Effector memory CD8-positive, alpha-beta T cell (primary cell): Measurements from ENCODE around the gene KLF16.
"Not testable (repeated sequence)": the region's sequence is repeated elsewhere in the genome, so short reads cannot be mapped to it uniquely, and the experiment has no call there.

ENCODE experiments used
- ATAC-seq: fragments of 150-1000 bp; cut with Tn5 transposase; replicated peaks from 2 replicates; pipeline ENCODE4 v1.10.0; 2021; ENCODE audit warnings: mild to moderate bottlenecking, moderate library complexity
- DNase-seq, 3 experiments: peaks; one replicate each; pipeline ENCODE4 v3.0.0; 2021
- H3K27ac Mint-ChIP-seq, 2 donors: one replicate each; pipeline ENCODE4 v1.8.0; 2022; ENCODE audit warnings: mild to moderate bottlenecking in 2 of 2, mixed read lengths in 2 of 2, moderate library complexity in 2 of 2
- H3K27me3 Mint-ChIP-seq, 2 donors: one replicate each; pipeline ENCODE4 v1.8.0; 2022; ENCODE audit warnings: mixed read lengths in 2 of 2
- H3K36me3 Mint-ChIP-seq: one replicate; pipeline ENCODE4 v1.8.0; 2022; ENCODE audit warnings: mild to moderate bottlenecking, moderate library complexity, mixed read lengths; ENCODE audit not compliant: insufficient read depth
- H3K4me1 Mint-ChIP-seq, 2 donors: one replicate each; pipeline ENCODE4 v1.8.0; 2022; ENCODE audit warnings: low read depth in 2 of 2, mixed read lengths in 2 of 2
- H3K4me3 Mint-ChIP-seq, 2 donors: one replicate each; pipeline ENCODE4 v1.8.0; 2022; ENCODE audit warnings: mild to moderate bottlenecking in 2 of 2, mixed read lengths in 2 of 2, moderate library complexity in 2 of 2
- H3K9me3 Mint-ChIP-seq, 2 donors: one replicate each; pipeline ENCODE4 v1.8.0; 2022; ENCODE audit warnings: mixed read lengths in 2 of 2

KLF16 gene

GRCh38 chr19:1901940-1902404 is 38.6 kb upstream of the KLF16 start:
- ATAC-seq, result no peak

GRCh38 chr19:1896508-1896907 is 33.1 kb upstream of the KLF16 start:
- H3K4me3 Mint-ChIP-seq, result peak overlapping the region; percentile 85 to 90
- no peaks in the 10 kb centered on the region for H3K27me3 Mint-ChIP-seq
- H3K4me1 Mint-ChIP-seq, result peaks cover 22 to 26% of the 10 kb centered on the region in 2 donors
- ATAC-seq (no peak), DNase-seq (no peak)
- H3K36me3 Mint-ChIP-seq, result peaks cover 33% of the 10 kb centered on the region
- peak overlapping the region; percentile 93 to 98 for H3K27ac Mint-ChIP-seq
- H3K9me3 Mint-ChIP-seq, result no peaks in the 10 kb centered on the region

More at GRCh38 chr19:1901940-1902404, 38.6 kb upstream of the KLF16 start:
- Mint-ChIP-seq H3K27me3 (no peaks in the 10 kb centered on the region), H3K4me1 (peaks cover 14 to 20% of the 10 kb centered on the region in 2 donors), H3K36me3 (peaks cover 39% of the 10 kb centered on the region), H3K27ac (no peak overlapping the region), H3K9me3 (no peaks in the 10 kb centered on the region), H3K4me3 (no peak overlapping the region)
- no peak for DNase-seq

GRCh38 chr19:1893791-1894190 is 30.4 kb upstream of the KLF16 start:
- H3K36me3 Mint-ChIP-seq, result peaks cover 25% of the 10 kb centered on the region
- ATAC-seq, result no peak
- DNase-seq, result no peak
- H3K4me3 Mint-ChIP-seq, result peak overlapping the region in 1 of 2 donors; percentile 57
- H3K9me3 Mint-ChIP-seq, result no peaks in the 10 kb centered on the region
- H3K27ac Mint-ChIP-seq, result no peak overlapping the region
- H3K4me1 Mint-ChIP-seq, result peaks cover 22 to 29% of the 10 kb centered on the region in 2 donors
- no peaks in the 10 kb centered on the region for H3K27me3 Mint-ChIP-seq

- DNase-seq (no peak), ATAC-seq (no peak)
- Mint-ChIP-seq H3K36me3 (peaks cover 17% of the 10 kb centered on the region), H3K4me3 (no peak overlapping the region), H3K9me3 (no peaks in the 10 kb centered on the region), H3K27me3 (no peaks in the 10 kb centered on the region), H3K27ac (no peak overlapping the region), H3K4me1 (peaks cover 4 to 8% of the 10 kb centered on the region in 2 donors)
Observed at GRCh38 chr19:1889907-1890306, 26.5 kb upstream of the KLF16 start.

- H3K4me3 Mint-ChIP-seq, result no peak overlapping the region
- ATAC-seq (no peak), DNase-seq (no peak)
- peaks cover 13 to 17% of the 10 kb centered on the region in 2 donors for H3K4me1 Mint-ChIP-seq
- H3K27ac Mint-ChIP-seq, result no peak overlapping the region
- no peaks in the 10 kb centered on the region for H3K27me3 Mint-ChIP-seq
- H3K36me3 Mint-ChIP-seq, result peaks cover 29% of the 10 kb centered on the region
- no peaks in the 10 kb centered on the region for H3K9me3 Mint-ChIP-seq
Observed at GRCh38 chr19:1888385-1888784, 25.0 kb upstream of the KLF16 start.

- not testable (repeated sequence) for H3K27me3 Mint-ChIP-seq, H3K27ac Mint-ChIP-seq, ATAC-seq, H3K4me3 Mint-ChIP-seq, DNase-seq, H3K9me3 Mint-ChIP-seq
- Mint-ChIP-seq H3K36me3 (peaks cover 45% of the 10 kb centered on the region), H3K4me1 (peaks cover 29 to 32% of the 10 kb centered on the region in 2 donors)
Observed at GRCh38 chr19:1886360-1886759, 23.0 kb upstream of the KLF16 start.

GRCh38 chr19:1885398-1886119 is 22.2 kb upstream of the KLF16 start, which contains the start of gene ABHD17A:
TSS of gene ABHD17A (minus strand) at chr19:1885496. CDS start at chr19:1881566, 3,930 bp downstream.
- ATAC-seq (peak; percentile 59), DNase-seq (peak; percentile 93 to 94 (median 94))
- H3K36me3 Mint-ChIP-seq, result peaks cover 45% of the 10 kb centered on the region
- H3K4me1 Mint-ChIP-seq, result peaks cover 29 to 34% of the 10 kb centered on the region in 2 donors
- not testable (repeated sequence) for H3K9me3 Mint-ChIP-seq, H3K27me3 Mint-ChIP-seq
- H3K4me3 Mint-ChIP-seq, result peak within 1 kb of the TSS; percentile 94 to 98
- peak within 1 kb of the TSS; percentile 99 for H3K27ac Mint-ChIP-seq

GRCh38 chr19:1884719-1885334 is 21.4 kb upstream of the KLF16 start:
- peak overlapping the region; percentile 99 for H3K27ac Mint-ChIP-seq
- no peak for DNase-seq
- no peaks in the 10 kb centered on the region for H3K27me3 Mint-ChIP-seq
- H3K4me1 Mint-ChIP-seq, result peaks cover 29 to 36% of the 10 kb centered on the region in 2 donors
- H3K9me3 Mint-ChIP-seq, result no peaks in the 10 kb centered on the region
- ATAC-seq, result no peak
- peak overlapping the region; percentile 94 to 98 for H3K4me3 Mint-ChIP-seq
- H3K36me3 Mint-ChIP-seq, result peaks cover 49% of the 10 kb centered on the region

GRCh38 chr19:1884291-1884718 is 20.9 kb upstream of the KLF16 start:
- peak; percentile 54 to 58 (median 57) for DNase-seq
- no peaks in the 10 kb centered on the region for H3K9me3 Mint-ChIP-seq
- ATAC-seq, result peak; percentile 47

GRCh38 chr19:1883784-1884183 is 20.4 kb upstream of the KLF16 start:
- peaks cover 57% of the 10 kb centered on the region for H3K36me3 Mint-ChIP-seq
- DNase-seq (peak in 1 of 3 experiments; percentile 41), ATAC-seq (no peak)
- H3K27ac Mint-ChIP-seq, result peak overlapping the region; percentile 99
- H3K4me1 Mint-ChIP-seq, result peaks cover 29 to 37% of the 10 kb centered on the region in 2 donors
- H3K27me3 Mint-ChIP-seq, result no peaks in the 10 kb centered on the region
- H3K4me3 Mint-ChIP-seq, result peak overlapping the region; percentile 94 to 98
- no peaks in the 10 kb centered on the region for H3K9me3 Mint-ChIP-seq

More at GRCh38 chr19:1884291-1884718, 20.9 kb upstream of the KLF16 start:
- Mint-ChIP-seq H3K4me3 (peak overlapping the region; percentile 94 to 98), H3K36me3 (peaks cover 55% of the 10 kb centered on the region), H3K27ac (peak overlapping the region; percentile 99), H3K4me1 (peaks cover 29 to 37% of the 10 kb centered on the region in 2 donors), H3K27me3 (no peaks in the 10 kb centered on the region)

- Mint-ChIP-seq H3K4me1 (peaks cover 29 to 41% of the 10 kb centered on the region in 2 donors), H3K27ac (peak overlapping the region; percentile 99), H3K9me3 (no peaks in the 10 kb centered on the region), H3K4me3 (peak overlapping the region; percentile 94 to 98), H3K36me3 (peaks cover 60% of the 10 kb centered on the region), H3K27me3 (no peaks in the 10 kb centered on the region)
- DNase-seq (no peak), ATAC-seq (no peak)
Observed at GRCh38 chr19:1882786-1883692, 19.7 kb upstream of the KLF16 start.

- ATAC-seq (peak; percentile 66), DNase-seq (peak; percentile 84 to 88 (median 88))
- Mint-ChIP-seq H3K9me3 (no peaks in the 10 kb centered on the region), H3K4me3 (peak overlapping the region; percentile 94 to 98), H3K4me1 (peaks cover 29 to 41% of the 10 kb centered on the region in 2 donors), H3K36me3 (peaks cover 62% of the 10 kb centered on the region), H3K27ac (peak overlapping the region; percentile 99), H3K27me3 (no peaks in the 10 kb centered on the region)
Observed at GRCh38 chr19:1882089-1882785, 18.9 kb upstream of the KLF16 start.
